ENCODE measurements around the gene ARIH1. TPM values are rescaled to one million over a fixed set of nuclear protein-coding genes. Genes with fewer than 3 reads are reported as not detected.
"Not testable (repeated sequence)": the region's sequence is repeated elsewhere in the genome, so short reads cannot be mapped to it uniquely, and the experiment has no call there.

The ARIH1 gene
- total RNA-seq, 1 experiment from 2014 or later: 192 TPM

DNA sequence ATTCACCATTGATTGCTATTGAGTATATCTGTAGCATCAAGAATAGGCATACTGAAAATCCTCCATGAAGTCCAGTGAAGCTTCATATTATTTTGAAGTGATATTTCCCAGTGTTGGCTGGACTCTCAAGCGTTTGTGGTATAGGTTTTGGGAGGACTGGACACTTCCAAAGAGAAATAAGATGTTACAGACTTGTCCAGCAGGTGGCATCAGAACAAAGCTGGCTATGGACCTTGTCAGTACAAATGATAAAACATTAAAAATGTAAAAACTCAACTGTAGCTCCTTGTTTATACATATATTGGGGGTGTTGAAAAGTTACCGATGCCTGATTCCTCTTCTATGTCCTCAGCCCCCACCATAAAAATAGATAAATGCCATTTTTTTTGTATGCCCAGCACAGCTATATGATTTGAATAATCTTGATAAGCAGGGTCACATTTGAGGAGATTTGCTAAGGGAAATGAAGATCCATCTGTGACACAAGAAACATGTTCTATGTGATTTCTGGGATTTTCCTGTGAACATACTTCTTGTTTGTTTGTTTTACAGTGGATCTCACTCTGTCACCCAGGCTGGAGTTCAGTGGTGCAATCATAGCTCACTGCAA is 125.8 kb downstream of the ARIH1 start:
- H3K36me3 ChIP-seq (ENCODE audit: control insufficient read depth, insufficient read depth, low read length): no peaks in the 10 kb centered on the region
- H3K27ac ChIP-seq (ENCODE audit: low read length): no peak overlapping the region
- no peak overlapping the region for H3K4me3 ChIP-seq (ENCODE audit: low read depth in 2 of 2, low read length in 2 of 2)
- H3K9me3 ChIP-seq (ENCODE audit: control insufficient read depth, insufficient read depth, low read depth, low read length): no peaks in the 10 kb centered on the region
- intact Hi-C loops (cut with micrococcal nuclease; ENCODE audit: unreplicated experiment) (loop anchor here (2.0 kb wide), 1 partner anchor 71 kb away; no protein-coding TSS in a partner anchor), in situ Hi-C loops (cut with HindIII; ENCODE audit: low pct_unique_long_range_greater_than_20kb, low sequenced_read_pairs) (no loop called here)
- no TSS peak for BruUV-seq (replicated peaks)
- DNase-seq (ENCODE audit: low read depth, low spot score): peak; percentile 54
- no peaks in the 10 kb centered on the region for H3K27me3 ChIP-seq (ENCODE audit: control insufficient read depth, insufficient read depth, low read length)
- ChIA-PET CTCF (interaction anchor here (0.6 to 2.3 kb wide), 9 partner anchors 9 to 657 kb away, joined by 3 to 20 read pairs (median 3); no protein-coding TSS in a partner anchor), POLR2A (no interaction called here)
- no peaks in the 10 kb centered on the region for H3K4me1 ChIP-seq (ENCODE audit: control insufficient read depth, insufficient read depth, low read length)
- ATAC-seq: peak; percentile 89
- TF ChIP-seq, protein P1, sequence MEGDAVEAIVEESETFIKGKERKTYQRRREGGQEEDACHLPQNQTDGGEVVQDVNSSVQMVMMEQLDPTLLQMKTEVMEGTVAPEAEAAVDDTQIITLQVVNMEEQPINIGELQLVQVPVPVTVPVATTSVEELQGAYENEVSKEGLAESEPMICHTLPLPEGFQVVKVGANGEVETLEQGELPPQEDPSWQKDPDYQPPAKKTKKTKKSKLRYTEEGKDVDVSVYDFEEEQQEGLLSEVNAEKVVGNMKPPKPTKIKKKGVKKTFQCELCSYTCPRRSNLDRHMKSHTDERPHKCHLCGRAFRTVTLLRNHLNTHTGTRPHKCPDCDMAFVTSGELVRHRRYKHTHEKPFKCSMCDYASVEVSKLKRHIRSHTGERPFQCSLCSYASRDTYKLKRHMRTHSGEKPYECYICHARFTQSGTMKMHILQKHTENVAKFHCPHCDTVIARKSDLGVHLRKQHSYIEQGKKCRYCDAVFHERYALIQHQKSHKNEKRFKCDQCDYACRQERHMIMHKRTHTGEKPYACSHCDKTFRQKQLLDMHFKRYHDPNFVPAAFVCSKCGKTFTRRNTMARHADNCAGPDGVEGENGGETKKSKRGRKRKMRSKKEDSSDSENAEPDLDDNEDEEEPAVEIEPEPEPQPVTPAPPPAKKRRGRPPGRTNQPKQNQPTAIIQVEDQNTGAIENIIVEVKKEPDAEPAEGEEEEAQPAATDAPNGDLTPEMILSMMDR (IDR thresholded peaks at IDR 0.05): peak; percentile 78
- TF ChIP-seq, protein P2, sequence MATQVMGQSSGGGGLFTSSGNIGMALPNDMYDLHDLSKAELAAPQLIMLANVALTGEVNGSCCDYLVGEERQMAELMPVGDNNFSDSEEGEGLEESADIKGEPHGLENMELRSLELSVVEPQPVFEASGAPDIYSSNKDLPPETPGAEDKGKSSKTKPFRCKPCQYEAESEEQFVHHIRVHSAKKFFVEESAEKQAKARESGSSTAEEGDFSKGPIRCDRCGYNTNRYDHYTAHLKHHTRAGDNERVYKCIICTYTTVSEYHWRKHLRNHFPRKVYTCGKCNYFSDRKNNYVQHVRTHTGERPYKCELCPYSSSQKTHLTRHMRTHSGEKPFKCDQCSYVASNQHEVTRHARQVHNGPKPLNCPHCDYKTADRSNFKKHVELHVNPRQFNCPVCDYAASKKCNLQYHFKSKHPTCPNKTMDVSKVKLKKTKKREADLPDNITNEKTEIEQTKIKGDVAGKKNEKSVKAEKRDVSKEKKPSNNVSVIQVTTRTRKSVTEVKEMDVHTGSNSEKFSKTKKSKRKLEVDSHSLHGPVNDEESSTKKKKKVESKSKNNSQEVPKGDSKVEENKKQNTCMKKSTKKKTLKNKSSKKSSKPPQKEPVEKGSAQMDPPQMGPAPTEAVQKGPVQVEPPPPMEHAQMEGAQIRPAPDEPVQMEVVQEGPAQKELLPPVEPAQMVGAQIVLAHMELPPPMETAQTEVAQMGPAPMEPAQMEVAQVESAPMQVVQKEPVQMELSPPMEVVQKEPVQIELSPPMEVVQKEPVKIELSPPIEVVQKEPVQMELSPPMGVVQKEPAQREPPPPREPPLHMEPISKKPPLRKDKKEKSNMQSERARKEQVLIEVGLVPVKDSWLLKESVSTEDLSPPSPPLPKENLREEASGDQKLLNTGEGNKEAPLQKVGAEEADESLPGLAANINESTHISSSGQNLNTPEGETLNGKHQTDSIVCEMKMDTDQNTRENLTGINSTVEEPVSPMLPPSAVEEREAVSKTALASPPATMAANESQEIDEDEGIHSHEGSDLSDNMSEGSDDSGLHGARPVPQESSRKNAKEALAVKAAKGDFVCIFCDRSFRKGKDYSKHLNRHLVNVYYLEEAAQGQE (IDR thresholded peaks at IDR 0.05; ENCODE audit: insufficient read depth in 1 of 2, low read depth in 2 of 2, low read length in 1 of 2): no peak

DNA sequence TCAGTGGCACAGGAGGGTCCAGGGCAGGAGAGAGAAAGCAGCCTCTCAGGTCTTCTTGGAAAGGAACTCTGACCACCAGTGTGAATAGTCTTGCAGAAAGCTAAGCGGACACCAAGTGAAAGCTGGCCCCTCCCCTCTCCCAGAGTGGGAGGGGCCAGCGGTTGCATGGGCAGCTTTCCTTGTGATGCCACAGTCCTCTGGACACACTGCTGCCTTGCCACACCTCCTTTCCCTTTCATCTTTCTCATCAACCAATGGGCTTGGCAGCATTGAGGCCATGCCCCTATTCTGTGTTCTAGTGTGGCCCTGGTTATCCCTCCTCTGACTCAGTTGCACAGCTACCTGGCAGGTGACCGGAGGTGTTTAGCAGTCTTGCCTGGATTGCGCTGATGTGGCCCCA is 130.7 kb downstream of the ARIH1 start:
- no peaks in the 10 kb centered on the region for H3K4me1 ChIP-seq (ENCODE audit: control insufficient read depth, insufficient read depth, low read length)
- no peaks in the 10 kb centered on the region for H3K36me3 ChIP-seq (ENCODE audit: control insufficient read depth, insufficient read depth, low read length)
- no TSS peak for BruUV-seq (replicated peaks)
- POLR2A ChIA-PET: no interaction called here
- intact Hi-C loops (cut with micrococcal nuclease; ENCODE audit: unreplicated experiment) (no loop called here), in situ Hi-C loops (cut with HindIII; ENCODE audit: low pct_unique_long_range_greater_than_20kb, low sequenced_read_pairs) (no loop called here)
- no peak overlapping the region for H3K4me3 ChIP-seq (ENCODE audit: low read depth in 2 of 2, low read length in 2 of 2)
- no peaks in the 10 kb centered on the region for H3K27me3 ChIP-seq (ENCODE audit: control insufficient read depth, insufficient read depth, low read length)
- CTCF ChIA-PET: no interaction called here
- TF ChIP-seq TCF7L2 (IDR thresholded peaks at IDR 0.05; ENCODE audit: low read depth, low read length): no peak
- no peak for TF ChIP-seq POLR2AphosphoS5 (IDR thresholded peaks at IDR 0.05; ENCODE audit: low read depth, low read length)
- no peak for TF ChIP-seq SIN3A (IDR thresholded peaks at IDR 0.05; ENCODE audit: borderline replicate concordance, insufficient read depth, low read depth, low read length)
- TF ChIP-seq, protein P2 (IDR thresholded peaks at IDR 0.05; ENCODE audit: insufficient read depth in 1 of 2, low read depth in 2 of 2, low read length in 1 of 2): no peak
- TF ChIP-seq, protein P1 (IDR thresholded peaks at IDR 0.05): no peak
- H3K9me3 ChIP-seq (ENCODE audit: control insufficient read depth, insufficient read depth, low read depth, low read length): no peaks in the 10 kb centered on the region
- DNase-seq (ENCODE audit: low read depth, low spot score): no peak
- ATAC-seq: peak; percentile 64
- no peak overlapping the region for H3K27ac ChIP-seq (ENCODE audit: low read length)

DNA sequence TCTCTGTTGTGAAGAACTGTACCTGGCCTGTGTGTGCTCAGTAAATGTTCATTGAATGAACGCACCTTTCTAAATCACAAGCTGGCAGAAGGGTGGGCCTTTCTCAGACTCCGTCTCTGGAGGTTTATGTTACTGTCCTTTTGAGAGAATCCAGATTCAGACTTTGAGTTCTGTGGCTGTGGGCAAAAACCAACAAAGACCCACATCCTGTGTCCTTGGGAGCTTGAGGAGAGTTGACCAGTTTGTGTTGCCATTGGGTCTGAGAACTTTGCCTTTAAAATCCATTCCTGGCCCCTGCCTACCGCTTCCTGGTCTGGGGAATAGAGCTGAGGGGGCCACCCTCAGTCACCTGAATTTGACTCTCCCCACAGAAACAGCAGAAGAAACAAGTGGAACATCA is 134.0 kb downstream of the ARIH1 start:
- in situ Hi-C loops (cut with HindIII; ENCODE audit: low pct_unique_long_range_greater_than_20kb, low sequenced_read_pairs): not testable (repeated sequence)

More for the DNA sequence above, 134.0 kb downstream of the ARIH1 start:
- H3K9me3 ChIP-seq (ENCODE audit: control insufficient read depth, insufficient read depth, low read depth, low read length); POLR2A ChIA-PET; CTCF ChIA-PET; intact Hi-C loops (cut with micrococcal nuclease; ENCODE audit: unreplicated experiment); DNase-seq (ENCODE audit: low read depth, low spot score); H3K27me3 ChIP-seq (ENCODE audit: control insufficient read depth, insufficient read depth, low read length); ATAC-seq; H3K4me3 ChIP-seq (ENCODE audit: low read depth in 2 of 2, low read length in 2 of 2); H3K36me3 ChIP-seq (ENCODE audit: control insufficient read depth, insufficient read depth, low read length); H3K27ac ChIP-seq (ENCODE audit: low read length); BruUV-seq (replicated peaks); H3K4me1 ChIP-seq (ENCODE audit: control insufficient read depth, insufficient read depth, low read length): not testable (repeated sequence)

Data from Panc1 (cell line).